ENCODE measurements around the gene RFPL4A.

RFPL4A gene

DNA sequence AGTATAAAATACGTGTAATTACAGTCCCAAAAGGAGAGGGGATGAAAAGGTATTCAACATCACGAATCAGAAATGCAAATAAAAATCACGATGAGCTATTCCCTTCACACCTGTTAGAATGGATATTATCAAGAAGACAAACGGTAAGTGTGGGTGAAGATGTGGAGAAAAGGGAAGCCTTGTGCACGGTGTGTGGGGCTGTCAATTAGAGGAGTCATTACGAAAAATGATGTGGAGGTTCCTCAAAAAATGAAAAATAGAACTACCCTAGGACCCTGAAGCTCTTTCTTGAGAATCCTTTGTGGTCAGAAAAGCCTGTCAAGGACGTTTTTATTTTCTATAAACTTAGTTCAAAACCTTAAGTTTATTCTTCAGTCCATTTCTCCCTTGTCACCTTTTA is 53.6 kb downstream of the RFPL4A start:
- no peak overlapping the region for H3K27ac ChIP-seq
- TF ChIP-seq, protein P1, sequence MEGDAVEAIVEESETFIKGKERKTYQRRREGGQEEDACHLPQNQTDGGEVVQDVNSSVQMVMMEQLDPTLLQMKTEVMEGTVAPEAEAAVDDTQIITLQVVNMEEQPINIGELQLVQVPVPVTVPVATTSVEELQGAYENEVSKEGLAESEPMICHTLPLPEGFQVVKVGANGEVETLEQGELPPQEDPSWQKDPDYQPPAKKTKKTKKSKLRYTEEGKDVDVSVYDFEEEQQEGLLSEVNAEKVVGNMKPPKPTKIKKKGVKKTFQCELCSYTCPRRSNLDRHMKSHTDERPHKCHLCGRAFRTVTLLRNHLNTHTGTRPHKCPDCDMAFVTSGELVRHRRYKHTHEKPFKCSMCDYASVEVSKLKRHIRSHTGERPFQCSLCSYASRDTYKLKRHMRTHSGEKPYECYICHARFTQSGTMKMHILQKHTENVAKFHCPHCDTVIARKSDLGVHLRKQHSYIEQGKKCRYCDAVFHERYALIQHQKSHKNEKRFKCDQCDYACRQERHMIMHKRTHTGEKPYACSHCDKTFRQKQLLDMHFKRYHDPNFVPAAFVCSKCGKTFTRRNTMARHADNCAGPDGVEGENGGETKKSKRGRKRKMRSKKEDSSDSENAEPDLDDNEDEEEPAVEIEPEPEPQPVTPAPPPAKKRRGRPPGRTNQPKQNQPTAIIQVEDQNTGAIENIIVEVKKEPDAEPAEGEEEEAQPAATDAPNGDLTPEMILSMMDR (conservative IDR thresholded peaks at IDR 0.05), result no peak
- no peak for TF ChIP-seq ZFX (IDR thresholded peaks at IDR 0.05)

Measured in C4-2B (cell line).